OCI-M2 (cell line): ENCODE data around the gene ALKBH4.
"Not testable (repeated sequence)": the region's sequence is repeated elsewhere in the genome, so short reads cannot be mapped to it uniquely, and the experiment has no call there.

Source experiments
- DNase-seq: peaks from one replicate; lab custom pipeline; 2025; ENCODE audit not compliant: unreplicated experiment; lab: John Stamatoyannopoulos, UW

ALKBH4 gene

DNA sequence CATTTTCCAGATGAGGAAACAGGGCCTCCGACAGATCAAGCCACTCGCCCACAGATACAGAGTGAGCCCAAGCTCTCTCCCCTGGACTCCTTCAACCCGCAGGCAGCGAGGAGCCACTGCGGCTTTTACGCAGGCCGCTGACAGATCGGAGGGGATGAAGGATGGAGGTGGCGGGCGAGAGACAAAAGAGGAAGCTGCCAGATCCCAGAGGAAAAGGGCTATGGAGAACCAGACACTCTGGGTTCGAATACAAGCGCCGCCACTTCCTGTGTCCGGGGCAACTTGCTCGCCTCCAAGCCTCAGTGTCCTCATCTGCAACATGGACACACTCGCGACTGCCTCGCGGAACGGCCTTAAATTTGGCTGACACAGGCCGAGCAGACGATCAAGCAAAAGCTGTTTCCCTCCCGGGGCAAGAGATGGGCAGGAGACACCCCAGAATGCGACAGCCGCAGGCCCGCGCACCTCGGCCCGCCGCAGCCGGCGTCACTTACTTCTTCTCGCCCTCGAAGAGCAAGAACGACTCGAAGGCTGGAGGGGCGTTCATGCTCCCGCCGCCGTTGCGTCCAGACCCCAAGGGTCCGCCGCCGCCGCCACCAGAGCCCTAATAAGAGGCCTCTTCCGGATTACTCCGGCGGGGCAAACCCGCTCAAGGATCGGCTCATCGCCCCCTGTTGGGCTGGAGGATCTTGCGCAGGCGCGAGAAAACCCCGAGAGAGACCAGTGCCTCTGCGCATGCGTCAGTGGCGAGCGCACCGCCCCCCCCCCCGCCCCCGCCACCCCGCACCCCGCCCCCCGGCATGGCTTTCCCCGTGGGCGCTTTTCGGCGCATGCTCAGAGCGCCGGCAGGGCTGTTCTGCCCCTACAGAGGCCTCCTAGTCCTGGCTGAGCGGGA is 13.9 kb upstream of the ALKBH4 start, which contains the start of gene POLR2J:
Gene POLR2J (minus strand): TSS at position 609 of the 895 bp plus-strand sequence. CDS start 62 bp downstream, at position 547.
- DNase-seq = not testable (repeated sequence)

DNA sequence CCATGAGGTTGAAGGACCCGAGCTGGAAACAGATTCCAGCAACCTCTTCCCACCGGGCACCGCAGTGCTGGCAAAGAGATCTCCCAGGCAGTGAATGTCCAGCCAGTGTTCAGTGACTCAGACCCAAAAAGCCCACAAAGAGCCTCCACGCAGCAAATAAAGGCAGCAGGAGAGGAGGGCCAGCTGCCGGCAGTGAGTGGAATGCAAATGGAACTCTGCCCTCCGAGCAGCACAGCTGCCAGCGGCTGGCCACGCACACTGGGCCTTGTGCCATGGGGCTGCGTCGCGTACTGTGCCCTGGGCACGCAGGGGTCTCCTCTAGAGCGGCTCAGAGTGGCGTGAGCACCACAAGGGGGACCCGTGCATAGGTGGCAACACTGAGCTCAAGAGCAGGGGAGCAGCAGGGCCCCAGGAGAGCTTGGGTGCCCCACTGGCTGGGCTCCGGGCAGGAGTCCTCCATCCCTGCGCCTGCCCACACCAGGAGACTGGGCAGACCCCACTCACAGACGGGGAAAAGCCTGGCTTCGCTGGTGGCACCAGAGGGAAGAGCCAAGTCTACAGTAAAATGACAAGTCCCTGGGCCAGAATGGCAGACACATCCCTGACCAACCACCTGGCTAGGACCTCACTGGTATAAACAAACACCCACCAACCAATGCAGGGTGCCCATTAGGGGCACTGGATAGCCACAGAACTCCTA is 10.2 kb upstream of the ALKBH4 start:
- DNase-seq = not testable (repeated sequence)

DNA sequence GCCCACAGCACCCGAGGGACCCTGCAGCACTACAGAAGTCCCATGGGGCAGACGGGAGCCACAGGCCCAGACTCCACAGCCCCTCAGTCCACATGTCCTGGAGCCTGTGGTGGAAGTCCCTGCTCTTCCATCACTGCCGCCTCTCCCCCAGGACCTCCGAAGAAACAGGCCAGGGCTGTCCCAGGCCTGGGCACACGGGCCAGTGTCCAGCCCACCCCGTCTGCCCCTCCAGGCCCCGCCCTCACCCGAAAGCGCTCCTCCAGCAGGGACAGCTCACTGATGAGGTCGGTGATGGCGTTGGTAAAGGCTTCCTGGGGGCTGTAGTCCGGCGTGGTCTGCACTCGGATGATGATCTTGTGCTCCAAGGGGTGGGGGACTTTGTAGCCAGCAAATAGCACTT is 9.5 kb upstream of the ALKBH4 start:
- not testable (repeated sequence) for DNase-seq

DNA sequence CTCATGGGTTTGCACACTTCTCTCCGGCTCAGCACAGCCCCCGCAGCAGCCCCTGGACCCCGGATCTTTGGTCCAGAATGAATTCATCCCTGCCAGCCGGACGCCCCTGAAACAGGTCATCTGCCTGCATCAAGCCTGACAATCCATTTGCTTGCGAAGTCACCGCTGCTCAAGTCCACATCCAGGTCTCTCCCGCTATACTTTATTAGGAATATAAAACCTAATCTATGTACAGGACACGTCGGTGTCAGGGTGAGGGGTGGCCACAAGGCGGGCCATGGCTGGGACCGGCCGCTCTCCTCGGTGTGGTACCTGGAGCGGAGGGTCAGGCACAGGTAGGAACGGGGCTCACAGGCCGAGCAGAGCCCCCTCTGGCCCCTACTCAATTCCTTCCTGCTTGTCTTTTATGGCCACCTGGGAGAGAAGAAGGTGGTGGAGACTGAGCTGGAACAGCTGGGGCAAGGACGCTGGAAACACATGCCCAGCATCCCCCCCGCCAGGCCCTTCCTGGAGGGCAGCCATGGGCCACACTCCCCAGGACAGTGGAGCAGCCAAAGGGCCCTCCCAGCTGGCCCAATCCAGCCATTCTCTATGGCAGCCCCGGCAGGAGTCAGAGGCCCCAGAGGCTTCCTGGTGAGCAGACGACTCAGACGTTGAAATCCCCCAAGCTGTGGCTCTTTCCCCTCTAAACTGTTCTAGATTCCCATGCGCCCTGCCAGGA is 8.8 kb upstream of the ALKBH4 start:
- DNase-seq = no peak

DNA sequence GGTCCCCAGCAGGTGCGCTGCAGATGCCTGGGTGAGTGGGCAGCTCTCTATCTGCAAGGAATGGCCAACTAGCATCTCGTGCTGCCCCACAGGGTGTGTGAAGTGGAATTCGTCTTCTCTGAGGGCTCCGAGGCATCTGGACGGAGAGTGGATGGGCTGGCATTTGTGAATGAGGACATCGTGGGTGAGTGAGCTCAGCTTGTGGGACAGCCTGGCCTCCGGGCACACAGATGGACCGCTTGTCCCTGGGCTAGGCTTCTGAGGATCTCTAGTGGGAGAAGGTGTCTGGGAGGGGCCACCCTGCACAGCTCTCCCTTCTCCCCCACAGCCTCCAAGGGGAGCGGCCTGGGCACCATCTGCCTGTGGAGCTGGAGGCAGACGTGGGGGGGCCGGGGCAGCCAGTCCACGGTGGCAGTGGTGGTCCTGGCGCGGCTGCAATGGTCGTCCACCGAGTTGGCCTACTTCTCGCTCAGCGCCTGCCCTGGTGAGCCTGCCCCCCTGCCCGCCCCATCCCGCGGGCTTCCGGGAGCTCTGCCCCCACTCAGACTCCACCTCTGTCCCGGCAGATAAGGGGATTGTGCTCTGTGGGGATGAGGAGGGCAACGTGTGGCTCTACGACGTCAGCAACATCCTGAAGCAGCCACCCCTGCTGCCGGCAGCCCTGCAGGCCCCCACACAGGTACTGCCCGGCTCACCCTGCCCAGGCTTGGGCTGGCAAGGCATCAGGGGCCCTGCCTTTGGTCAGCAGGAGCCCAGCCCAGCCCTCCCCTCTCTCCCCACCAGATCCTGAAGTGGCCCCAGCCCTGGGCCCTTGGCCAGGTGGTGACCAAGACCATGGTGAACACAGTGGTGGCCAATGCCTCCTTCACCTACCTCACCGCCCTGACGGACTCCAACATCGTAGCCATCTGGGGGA is 7.7 kb upstream of the ALKBH4 start:
- DNase-seq = no peak

DNA sequence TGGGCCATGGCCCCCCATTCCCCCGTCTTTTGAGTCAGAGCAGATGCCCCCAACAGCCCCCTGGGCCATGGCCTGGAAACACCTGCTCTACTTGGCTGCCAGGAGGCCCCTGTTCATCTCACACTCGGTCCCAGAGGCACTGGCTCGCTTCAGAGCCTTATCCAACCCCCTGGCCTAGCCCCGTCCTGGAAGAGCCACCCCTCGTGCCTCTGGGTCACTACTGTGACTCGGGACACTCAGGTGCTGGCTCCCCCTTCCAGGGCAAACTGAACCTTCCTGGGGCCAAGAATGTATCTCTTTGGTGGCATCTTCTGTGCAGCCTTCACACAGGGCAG is 7.1 kb upstream of the ALKBH4 start:
- DNase-seq = no peak

DNA sequence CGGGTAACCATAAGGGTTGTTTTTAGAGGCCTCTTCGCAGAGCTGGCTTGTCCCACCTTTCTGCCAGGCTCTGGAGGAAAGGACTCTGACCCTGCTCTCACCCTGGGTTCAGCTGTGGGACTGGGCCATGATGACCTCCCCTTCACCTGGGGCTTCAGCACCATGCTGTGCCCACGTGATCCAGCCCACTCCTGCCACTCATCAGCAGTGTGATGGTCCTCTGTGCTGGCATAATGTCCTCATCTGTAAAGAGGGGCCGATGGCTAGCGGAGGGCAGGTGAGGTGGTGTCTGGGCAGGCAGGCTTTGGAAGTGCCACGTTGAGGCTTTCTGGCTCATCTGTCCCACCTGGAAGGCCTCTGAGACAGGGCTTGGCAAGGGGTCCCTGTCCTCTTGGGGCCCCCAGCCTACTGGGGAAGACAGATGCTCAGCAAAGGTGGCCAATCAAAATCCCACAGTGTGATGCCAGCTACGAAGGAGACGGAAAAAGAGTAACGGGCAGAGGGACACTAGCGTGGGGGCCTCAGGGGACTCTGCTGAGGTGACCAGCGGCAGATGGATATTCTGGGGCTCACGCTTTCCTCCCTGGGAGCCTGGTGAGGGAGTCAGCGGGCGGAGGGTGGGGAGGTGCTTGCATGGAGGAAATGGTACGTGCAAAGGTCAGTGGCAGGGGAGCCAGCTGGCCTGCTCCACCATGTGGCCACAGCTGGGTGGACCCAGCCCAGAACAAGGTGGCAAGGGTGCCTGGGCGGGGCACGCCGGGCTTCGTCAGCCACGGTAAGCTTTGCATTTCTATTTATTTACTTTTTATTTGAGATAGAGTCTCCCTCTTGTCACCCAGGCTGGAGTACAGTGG is 5.5 kb upstream of the ALKBH4 start:
- no peak for DNase-seq

DNA sequence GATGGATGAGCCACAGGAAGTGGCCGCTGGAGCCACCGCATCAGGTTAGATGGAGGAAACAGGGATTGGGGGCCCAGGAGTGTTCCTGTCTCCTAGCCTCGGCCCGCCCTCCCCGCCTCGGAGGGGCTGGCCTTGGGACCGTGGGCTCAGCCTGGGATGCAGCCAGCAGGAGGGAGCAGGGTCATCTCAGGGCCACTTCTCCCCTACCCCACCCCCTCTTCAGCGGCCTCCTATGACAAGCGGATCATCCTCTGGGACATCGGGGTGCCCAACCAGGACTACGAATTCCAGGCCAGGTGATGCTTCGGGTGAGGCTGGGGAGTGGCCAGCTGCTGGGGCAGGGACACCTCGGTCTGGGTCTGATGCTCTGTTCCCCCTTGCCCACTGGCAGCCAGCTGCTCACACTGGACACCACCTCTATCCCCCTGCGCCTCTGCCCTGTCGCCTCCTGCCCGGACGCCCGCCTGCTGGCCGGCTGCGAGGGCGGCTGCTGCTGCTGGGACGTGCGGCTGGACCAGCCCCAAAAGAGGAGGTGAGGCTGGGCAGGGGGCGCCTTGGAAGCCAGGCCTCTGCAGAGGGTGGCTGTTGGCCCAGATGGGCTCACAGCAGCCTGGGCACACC is 4.8 kb upstream of the ALKBH4 start:
- no peak for DNase-seq

DNA sequence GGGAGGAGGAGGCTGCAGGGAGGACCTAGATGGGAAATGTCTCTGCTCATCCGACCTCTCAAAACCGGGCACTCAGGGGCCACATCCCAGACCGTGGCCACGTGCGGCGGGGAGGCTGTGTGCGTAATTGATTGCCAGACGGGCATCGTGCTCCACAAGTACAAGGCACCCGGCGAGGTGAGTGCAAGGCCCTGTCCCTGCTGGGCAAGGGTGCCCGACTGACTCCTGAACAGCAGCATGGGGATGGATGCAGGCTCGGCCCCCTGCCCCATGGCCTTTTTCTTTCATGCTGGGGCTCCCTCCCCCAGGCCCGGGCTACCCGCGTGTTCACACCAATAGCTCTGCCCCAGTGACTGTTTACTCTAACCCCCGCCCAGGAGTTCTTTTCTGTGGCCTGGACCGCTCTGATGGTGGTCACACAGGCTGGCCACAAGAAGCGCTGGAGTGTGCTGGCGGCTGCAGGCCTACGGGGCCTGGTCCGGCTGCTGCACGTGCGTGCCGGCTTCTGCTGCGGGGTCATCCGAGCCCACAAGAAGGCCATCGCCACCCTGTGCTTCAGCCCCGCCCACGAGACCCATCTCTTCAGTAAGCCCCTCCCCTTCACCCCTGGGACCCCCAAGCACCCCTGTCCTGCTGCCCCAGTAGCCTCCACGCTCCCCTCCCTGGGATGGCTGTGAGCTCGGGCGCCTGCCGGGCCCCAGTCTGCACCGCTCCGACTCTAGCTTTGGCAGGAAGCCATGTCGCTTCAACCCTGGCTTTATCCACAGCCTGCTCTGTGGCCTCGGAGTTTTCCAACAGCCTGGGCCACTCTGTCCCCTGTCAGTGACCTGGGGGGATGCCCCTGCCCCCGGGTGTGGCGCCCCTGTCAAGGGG is 4.1 kb upstream of the ALKBH4 start:
- no peak for DNase-seq

DNA sequence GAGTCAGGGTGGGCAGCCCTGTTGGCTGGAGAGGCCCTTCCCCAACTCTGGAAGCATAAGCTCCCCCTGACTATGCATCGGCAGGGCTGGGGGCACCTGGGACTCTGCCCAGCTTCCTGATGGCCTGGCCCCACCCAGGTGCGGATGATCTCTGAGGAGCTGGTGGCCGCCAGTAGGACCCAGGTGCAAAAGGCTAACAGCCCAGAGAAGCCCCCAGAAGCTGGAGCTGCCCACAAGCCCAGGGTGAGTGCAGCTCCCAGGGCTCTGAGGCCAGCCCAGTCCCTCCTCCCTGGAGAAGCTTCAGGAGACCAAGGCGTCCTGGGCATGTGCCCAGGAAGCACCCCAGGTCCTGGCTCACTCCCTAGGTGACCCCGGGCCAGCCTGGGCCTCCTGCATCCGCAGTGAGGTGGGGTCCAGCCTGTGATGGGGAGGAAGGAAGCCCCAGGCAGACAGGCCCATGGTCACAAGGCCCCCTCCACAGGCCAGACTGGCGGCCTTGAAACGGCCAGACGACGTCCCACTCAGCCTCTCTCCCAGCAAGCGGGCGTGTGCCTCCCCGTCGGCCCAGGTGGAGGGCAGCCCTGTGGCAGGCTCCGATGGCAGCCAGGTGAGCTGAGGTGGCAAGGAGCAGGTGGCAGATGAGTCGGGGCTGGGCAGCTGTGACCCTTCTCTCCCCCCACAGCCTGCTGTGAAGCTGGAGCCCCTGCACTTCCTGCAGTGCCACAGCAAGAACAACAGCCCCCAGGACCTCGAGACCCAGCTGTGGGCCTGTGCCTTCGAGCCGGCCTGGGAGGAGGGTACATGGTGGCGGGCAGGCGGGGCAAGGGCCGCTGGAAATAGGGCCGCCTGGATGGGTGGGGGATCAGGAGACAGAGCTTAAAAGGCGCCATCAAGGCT is 3.2 kb upstream of the ALKBH4 start:
- DNase-seq = no peak

DNA sequence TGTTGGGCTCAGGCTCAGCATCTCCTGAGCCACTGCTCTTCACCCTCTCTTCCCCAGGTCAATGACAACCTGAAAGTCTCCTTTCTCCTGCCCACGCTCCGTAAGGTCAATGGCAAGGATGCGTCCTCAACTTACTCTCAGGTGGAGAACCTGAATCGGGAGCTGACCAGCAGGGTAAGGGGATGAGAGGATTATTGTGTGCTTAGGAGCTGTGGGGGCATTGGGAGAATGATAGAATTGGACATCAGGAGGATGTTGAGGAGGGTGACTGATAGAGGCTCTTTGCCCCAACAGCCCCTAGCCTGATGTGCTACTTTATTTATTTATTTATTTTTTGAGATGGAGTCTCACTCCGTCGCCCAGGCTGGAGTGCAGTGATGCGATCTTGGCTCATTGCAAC is 1.4 kb upstream of the ALKBH4 start:
- no peak for DNase-seq

DNA sequence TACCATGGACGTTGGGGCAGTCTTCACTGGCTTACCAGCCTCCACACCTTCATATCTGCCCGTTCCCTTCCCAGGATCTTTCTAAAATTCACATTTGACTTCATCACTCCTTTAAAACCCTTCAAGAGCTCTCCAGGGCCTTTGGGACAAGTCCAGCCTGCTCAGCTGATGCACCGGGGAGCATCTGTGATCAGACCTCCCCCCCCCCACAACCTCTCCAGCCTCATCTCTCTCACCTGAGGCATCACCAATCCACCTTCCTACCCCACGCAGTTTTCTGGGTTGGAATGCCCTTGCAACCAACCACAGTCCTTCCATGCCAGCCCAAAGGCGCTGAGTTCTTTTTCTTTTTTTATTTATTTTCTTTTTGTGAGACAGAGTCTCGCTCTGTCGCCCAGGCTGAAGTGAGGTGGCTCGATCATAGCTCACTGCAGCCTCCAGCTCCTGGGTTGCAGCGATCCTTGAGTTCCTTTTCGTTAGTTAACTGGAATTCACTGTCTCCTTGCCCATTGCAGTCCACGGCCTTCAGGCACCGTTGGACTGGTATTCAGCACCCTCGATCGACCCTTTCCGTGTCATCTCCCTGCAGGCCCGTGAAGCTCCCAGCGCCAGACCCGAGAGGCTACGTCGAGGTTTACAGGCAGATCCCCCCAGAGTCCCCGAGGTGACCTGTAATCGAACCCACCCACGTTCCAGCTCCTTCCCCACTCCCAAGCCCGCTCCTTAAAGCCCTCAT is 654 bp downstream of the ALKBH4 start:
- no peak for DNase-seq

DNA sequence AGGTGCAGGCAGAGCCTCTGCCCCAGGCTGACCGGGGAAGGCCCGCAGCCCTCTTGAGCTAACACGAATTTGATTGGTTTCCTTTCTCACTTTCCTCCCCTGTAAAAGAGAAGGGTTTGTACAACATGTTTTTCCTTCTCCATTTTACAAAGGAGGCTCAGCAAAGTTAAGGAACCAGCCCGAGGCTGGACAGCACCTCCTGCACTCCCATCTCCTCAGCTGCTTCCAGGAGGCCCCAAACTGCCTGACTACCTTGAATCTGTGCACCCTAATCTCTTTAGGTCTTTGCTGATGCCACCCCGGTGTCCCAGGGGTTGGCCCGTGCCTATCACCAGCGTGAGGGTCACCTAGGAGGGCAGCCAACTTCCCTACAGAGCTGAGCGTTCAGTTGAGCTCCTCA is 4.2 kb downstream of the ALKBH4 start:
- no peak for DNase-seq

DNA sequence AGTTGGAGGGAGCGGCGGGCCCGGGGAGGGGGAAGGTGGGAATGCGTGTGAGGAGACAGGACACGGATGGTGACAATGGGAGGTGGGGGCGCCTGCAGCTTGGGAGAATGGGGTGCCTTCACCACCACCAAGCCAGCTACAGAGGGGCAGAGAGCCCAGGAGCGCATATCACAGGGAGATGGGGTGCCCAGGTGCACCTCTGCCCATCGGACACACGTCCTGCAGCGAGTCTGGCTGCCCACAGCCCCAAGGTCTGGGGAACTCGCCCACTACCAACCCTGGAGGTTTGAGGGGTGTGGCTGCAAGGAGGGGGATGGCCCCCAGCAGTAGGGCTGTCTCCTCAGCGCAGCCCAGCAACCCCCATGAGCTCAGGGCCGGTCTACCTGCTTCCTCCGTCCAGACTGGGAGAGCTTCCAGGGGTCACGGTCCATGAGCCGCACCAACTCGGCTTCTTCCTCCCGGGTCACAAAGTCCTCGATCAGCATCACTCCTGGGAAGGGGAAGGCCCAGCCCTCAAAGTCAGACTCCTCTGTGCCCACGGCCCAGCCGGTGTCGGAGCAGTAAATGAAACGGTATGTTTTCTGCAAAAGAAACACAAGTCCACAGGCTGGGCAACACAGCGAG is 5.3 kb downstream of the ALKBH4 start:
- DNase-seq = no peak

DNA sequence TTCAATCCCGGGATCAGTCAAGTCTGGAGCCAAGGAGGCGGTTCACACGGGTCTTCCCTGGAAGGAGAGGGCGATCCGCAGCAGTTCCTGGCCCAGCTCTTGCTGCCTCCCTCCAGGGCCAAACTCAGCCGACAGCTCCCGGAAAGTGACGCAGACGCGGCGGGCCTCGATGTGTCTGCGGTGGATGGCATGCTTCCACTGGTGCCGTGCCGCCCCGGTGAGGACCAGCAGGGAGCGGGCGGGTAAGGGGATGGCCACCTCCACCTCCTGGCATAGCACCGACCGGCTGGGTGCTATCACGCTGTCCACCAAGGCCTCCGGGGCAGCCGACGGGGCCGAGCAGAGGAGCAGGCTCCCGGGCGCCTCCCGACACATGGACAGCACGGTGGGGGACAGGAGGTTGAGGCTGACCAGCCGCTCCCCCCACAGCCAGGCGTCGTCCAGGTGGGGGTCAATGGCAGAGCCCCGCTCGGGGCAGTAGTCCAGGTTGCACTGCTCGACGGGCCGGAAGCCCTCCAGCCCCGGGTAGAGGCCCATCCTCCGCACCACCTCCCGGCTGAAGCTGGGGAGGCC is 7.2 kb downstream of the ALKBH4 start:
- DNase-seq = no peak

DNA sequence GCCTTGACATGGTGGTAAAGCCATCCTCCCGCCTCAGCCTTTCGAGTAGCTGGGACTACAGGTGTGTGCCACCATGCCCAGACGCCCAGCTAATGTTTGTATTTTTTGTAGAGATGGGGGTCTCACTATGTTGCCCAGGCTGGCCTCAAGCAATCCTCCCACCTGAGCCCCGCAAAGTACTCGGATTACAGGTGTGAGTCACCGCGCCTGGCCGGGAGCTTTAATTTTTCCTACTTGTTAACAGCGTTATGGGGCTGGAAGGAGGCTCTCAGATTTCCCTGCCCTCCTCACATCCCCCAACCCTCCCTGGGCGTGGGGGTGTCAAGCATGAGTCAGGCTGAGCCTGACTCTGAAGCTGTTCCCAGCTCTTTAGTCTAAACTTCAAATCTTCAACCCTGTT is 8.3 kb downstream of the ALKBH4 start:
- no peak for DNase-seq
